ENCODE results near the gene SLC37A1.

The SLC37A1 gene

DNA sequence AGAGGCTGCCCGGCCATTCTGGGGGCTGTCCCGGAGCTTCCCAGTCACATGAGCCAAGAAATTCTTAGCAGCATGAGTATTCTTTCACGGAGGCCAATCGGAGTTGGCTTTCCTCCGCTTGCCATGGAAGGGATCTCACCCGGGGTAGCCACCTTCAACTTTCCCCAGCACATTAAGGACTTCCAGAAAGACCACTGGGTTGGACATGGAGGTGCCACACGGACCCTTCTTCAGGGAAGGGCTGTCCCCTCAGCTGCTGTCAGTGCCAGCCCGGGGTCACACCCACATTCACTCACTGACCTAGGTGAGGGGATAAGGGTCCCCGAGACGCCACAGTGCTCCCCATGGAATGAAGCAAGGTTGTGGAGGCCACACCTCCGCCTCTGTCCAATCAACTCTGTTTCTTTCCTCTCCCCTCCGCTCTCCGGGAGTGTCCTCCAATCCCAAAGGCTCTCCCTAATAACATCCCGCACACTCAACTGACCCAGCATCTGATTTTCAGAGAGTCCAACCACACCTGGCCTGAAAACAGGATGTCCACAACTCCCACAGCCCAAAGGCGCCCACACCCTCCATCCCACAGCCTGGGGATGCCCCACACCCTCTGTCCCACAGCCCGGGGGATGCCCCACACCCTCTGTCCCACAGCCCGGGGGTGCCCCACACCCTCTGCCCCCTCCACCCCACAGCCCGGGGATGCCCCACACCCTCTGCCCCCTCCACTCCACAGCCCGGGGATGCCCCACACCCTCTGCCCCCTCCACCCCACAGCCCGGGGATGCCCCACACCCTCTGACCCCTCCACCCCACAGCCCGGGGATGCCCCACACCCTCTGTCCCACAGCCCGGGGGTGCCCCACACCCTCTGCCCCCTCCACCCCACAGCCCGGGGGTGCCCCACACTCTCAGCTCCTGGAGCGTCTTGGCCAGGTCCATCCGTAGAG, 37.0 kb upstream of the SLC37A1 start:
- H3K4me3 ChIP-seq (ENCODE audit: low read depth, low read length): no peak overlapping the region
- DNase-seq (ENCODE audit: low read depth): no peak

DNA sequence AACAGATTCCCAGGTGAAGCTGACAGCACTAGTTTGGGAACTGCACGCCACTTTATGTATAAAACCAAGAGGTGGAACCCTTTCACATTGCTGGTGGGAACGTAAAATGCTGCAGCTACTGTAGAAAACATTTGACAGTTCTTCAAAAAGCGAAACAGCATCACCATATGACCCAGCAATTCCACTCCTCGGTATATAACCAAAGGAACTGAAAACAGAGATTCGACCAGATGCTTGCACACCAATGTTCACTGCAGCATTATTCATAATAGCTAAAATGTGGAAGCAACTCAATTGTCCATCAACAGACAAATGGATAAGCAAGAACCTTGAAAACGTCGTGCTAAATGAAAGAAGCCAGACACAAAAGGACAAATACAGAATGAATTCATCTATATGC, 35.1 kb upstream of the SLC37A1 start:
- no peak overlapping the region for H3K4me3 ChIP-seq (ENCODE audit: low read depth, low read length)
- no peak for DNase-seq (ENCODE audit: low read depth)

DNA sequence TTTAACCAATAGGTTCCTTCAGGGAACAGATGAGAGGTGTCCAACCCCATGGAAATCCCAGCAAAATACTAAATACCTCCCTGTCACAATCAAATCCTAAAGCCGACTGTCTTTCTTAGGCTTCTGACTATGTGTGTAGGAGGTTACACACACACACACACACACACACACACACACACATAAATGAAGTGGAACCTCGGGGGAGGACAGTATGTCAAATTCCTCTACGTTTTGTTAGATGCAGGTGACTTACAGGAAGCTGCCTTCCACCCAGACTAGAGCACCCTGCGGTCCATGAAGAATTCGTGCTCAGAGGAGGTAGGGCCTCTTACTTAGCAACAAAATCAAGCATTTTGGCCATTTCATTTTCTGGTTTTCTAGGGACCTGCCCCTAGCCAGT, 34.1 kb upstream of the SLC37A1 start:
- DNase-seq (ENCODE audit: low read depth): no peak

GRCh38 chr21:42480736-42481135, 32.9 kb upstream of the SLC37A1 start:
- no peak for DNase-seq (ENCODE audit: low read depth)
- no peak overlapping the region for H3K4me3 ChIP-seq (ENCODE audit: low read depth, low read length)

More for the DNA sequence above, 34.1 kb upstream of the SLC37A1 start:
- no peak overlapping the region for H3K4me3 ChIP-seq (ENCODE audit: low read depth, low read length)

DNA sequence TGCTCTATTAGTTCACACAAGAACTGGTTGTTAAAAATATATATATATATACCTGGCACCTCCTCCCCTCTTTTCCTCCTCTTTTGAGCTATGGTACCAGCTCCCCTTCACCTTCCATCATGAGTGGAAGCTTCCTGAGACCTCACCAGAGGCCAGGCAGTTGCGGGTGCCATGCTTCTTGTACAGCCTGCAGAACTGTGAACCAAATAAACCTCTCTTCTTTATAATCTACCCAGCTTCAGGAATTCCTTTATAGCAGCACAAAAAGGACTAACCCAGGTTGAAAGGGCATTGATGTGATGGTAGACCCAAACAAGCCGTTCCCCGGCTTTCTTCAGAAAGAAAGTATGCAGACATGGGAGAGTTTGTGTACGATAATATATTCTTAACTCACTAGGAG, 32.5 kb upstream of the SLC37A1 start:
- no peak overlapping the region for H3K4me3 ChIP-seq (ENCODE audit: low read depth, low read length)
- DNase-seq (ENCODE audit: low read depth): no peak

DNA sequence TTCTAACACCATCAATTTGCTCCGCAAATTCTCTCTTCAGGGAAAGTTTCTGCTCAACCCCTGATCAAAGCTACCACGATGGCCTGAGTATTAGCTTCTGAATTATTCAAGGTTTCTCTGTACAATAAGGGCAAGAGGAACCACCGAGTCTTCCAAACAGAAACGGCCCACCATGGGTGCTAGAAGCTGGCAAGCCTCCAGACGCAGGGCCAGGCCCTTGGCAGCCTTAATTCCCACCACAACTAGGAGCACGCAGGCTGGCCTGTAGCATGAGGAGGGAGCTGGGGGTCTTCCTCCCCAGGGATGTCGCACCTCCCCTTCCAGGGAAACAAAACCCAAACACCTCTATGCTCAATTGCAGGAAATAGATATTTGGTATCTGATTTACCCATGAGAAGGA, 28.7 kb upstream of the SLC37A1 start:
- no peak for DNase-seq (ENCODE audit: low read depth)

GRCh38 chr21:42486072-42486471, 27.6 kb upstream of the SLC37A1 start:
- no peak overlapping the region for H3K4me3 ChIP-seq (ENCODE audit: low read depth, low read length)
- DNase-seq (ENCODE audit: low read depth): no peak

More for the DNA sequence above, 28.7 kb upstream of the SLC37A1 start:
- no peak overlapping the region for H3K4me3 ChIP-seq (ENCODE audit: low read depth, low read length)

GRCh38 chr21:42486531-42486930, 27.1 kb upstream of the SLC37A1 start:
- no peak overlapping the region for H3K4me3 ChIP-seq (ENCODE audit: low read depth, low read length)
- no peak for DNase-seq (ENCODE audit: low read depth)

DNA sequence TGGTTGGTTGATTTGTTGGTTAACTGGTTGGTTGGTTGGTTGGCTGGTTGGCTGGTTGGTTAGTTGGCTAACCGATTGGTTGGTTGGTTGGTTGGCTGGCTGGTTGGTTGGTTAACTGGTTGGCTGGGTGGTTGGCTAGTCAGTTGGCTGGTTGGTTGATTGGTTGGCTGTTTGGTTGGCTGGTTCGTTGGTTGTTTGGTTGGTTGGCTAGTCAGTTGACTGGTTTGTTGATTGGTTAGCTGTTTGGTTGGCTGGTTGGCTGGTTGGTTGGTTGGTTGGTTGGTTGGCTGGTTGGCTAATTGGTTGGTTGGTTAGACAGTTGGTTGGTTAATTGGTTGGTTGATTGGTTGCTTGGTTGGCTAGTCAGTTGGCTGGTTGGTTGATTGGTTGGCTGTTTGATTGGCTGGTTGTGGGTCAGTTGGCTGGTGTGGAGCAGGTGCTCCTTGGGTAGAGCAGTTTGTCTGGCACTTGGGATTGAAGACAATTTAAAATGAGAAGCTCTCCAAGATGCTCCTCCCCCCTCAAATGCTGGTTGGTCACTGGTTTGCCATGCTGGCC, 24.6 kb upstream of the SLC37A1 start:
- no peak for DNase-seq (ENCODE audit: low read depth)
- no peak overlapping the region for H3K4me3 ChIP-seq (ENCODE audit: low read depth, low read length)

DNA sequence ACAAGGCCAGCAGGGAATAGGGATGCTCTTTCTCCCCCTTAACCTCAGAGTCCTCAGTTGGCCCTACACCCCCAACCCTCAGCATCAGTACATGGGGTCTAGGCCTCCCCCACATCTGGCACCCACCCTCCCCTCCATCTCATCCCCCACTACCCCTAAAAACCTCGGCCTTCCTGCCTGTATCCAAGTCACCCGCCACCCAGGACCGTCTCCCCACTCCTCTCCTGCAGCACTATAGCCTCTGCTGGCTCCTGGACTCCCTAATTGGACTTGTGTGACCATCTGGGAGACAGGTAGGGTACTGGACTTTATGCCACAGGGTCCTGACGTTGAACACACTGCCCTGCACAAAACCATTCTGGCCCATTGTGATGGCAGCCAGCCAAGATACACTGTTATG, 23.7 kb upstream of the SLC37A1 start:
- no peak for DNase-seq (ENCODE audit: low read depth)
- H3K4me3 ChIP-seq (ENCODE audit: low read depth, low read length): no peak overlapping the region

DNA sequence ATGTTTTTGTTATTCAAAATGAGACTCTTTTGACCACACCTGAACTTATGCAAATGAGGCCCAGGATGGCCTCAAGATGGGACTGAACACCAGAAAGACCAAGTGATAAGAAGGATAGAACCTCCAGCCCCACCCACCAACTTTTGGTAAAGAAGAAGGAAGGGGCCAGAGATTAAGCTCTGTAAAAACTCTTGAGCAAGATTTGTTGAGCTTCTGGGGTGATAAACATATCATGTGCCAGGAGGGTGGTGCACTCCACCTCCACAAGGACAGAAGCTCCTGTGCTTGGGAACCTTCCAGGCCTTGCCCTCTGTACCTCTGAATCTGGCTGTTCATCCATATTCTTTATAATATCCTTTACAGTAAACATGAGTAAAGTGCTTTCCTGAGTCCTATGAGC, 22.9 kb upstream of the SLC37A1 start:
- H3K4me3 ChIP-seq (ENCODE audit: low read depth, low read length): no peak overlapping the region
- no peak for DNase-seq (ENCODE audit: low read depth)

DNA sequence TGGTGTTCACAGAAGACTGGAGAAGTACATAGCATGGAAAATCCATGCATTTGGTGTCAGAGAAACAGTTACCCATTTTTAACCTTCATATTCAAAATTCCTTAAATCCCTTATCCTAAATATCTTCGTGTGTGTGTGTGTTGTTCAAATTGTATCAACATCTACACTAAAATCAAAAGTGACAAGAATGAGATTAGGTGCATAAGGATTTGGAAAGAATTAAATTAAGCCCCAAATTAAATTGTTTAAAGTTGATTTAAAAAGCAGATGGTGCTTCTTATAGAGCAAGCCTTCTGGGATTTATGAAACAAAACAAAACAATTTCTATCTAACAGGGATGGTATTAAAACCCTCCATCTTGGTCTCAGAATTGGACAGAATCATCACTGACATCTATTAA, 22.3 kb upstream of the SLC37A1 start:
- no peak overlapping the region for H3K4me3 ChIP-seq (ENCODE audit: low read depth, low read length)
- no peak for DNase-seq (ENCODE audit: low read depth)

DNA sequence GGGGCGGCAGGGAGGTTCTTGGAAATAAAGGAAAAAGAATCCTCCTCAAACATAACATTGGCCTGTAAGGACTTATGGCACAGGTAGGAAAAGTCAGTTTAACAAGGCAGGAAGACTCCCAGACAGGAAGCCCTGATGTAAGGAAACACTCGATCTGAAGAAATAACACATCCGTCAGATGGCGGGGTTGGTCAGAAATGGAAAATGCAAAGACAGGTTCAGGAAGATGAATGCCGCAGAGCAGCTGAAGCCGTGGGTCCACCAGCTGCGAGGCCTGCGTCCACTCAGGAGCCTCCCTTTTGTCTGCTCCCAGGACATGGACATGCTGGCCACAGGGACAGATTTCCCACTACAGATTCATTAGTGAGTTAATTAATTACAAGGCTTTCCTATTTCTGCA, 21.5 kb upstream of the SLC37A1 start:
- no peak overlapping the region for H3K4me3 ChIP-seq (ENCODE audit: low read depth, low read length)

GRCh38 chr21:42493109-42494060, 20.3 kb upstream of the SLC37A1 start:
- no peak for DNase-seq (ENCODE audit: low read depth)
- H3K4me3 ChIP-seq (ENCODE audit: low read depth, low read length): no peak overlapping the region

More for the DNA sequence above, 21.5 kb upstream of the SLC37A1 start:
- no peak for DNase-seq (ENCODE audit: low read depth)

DNA sequence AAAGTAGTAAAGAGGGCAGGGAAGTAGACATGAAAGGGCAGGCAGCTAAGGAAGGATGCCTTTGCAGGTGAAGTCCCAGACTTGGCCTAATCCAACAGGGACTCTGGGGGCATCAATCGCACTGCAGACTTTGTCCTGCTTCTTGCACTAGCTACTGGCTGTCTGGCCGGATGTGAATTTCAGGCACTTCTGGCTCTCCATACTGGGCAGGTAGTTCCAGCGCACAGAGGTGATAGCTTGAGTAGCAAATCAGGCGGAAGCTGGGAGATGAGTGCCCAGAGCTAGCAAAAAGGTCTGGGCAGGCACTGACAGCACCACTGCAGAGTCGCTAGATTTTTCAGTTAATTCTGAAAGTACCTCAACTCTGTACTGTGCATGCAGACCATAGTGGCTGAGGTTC, 18.6 kb upstream of the SLC37A1 start:
- DNase-seq (ENCODE audit: low read depth): no peak
- H3K4me3 ChIP-seq (ENCODE audit: low read depth, low read length): no peak overlapping the region

DNA sequence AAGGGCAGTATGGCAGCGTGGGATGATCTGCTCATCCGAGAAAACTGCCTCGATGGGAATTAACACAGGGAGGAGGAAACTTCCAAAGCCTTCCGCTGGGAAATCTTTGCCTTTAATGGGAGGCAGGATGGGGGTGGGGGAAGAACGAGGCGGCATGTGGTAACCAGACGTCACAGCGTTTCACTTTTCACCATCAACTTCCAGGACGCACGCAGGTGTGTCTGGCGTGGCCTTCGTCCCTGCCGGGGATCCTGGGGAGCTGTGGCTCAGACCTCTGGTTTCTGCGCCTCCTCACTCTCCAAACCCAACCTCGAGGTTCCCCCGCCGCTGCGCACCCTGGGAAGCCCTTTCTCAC, 17.9 kb upstream of the SLC37A1 start:
- H3K4me3 ChIP-seq (ENCODE audit: low read depth, low read length): peak overlapping the region; percentile 66
- DNase-seq (ENCODE audit: low read depth): no peak

DNA sequence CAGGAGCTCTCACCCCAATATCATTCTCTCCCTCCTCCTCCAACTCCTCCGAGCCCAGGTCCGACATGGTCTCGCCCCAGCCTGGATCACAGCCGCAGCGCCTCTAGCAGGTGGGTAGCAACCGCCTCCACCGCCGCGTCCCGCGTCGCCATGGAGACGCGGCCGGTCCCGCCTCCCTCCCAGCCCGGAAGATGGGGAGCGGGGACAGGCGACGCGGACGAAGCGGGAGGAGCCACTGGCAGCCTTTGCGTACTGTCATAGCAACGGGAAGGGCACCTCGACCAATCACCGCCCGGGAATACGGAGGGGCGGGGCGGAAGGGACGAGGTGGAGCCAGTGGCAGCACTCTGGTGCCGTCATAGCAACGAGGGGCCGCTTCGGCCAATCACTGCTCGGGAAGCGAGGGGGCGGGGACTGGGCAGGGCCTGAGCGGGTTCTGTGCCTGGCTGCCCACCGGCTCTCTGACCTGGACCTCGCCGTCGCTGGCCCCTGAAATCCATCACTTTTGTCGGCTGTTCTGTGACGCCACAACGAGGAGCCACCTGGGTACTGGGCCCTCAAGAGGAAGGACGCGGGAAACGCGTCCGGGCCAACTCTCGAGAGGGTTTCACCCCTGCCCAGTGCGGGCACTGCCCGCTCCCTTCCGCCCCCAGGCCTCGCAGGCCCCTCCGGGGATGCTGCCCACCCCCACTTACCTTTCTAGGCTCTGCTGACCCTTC, 17.4 kb upstream of the SLC37A1 start, which contains the start of gene RSPH1:
TSS of gene RSPH1 (minus strand) at position 105 of the 719 bp plus-strand sequence. CDS start at position 67, 38 bp downstream.
- H3K4me3 ChIP-seq (ENCODE audit: low read depth, low read length): peak within 1 kb of the TSS; percentile 66
- peak; percentile 87 for DNase-seq (ENCODE audit: low read depth)

DNA sequence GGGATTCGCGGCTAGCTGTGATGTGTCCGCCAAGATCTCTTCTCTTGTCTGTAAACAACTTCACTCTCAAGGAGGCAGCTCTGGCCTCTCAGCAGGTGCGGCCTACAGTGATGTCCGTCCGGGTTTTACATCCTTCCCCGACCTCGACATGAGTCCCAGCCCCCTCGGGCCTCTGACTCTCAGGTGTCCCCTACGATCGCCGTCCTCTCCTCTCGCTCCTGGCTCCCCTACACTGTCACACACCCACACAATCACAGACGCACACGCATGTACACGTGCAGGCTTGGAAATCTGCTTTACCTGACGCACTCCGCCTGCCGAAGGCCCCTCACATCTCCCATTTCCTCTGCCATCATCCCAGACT, 16.8 kb upstream of the SLC37A1 start:
- no peak for DNase-seq (ENCODE audit: low read depth)
- H3K4me3 ChIP-seq (ENCODE audit: low read depth, low read length): peak overlapping the region; percentile 66

DNA sequence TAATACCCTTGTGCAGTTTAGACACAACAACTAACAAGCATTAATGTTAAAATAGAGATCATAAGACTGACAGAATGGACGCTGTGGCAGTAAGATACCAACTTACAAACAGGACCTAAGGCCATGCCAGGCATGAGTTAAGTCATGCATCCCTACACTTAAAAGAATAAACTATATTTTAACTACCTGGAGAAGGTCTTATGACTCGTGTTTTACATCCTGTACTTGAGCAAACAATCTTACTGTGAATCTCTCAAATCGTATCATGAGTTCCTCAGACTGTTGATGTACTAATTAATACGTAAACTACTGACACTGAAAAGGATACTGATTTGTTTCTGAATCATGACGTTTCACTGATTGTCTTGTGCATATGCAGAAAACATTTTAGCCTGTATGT, 15.6 kb upstream of the SLC37A1 start:
- no peak overlapping the region for H3K4me3 ChIP-seq (ENCODE audit: low read depth, low read length)
- DNase-seq (ENCODE audit: low read depth): no peak

Data from skeletal muscle cell (primary cell).